Activated B cell treated with CpG ODN at 0.5 μM for 24 hours (primary cell): Measurements from ENCODE around the gene MMP14. TPM values are rescaled to one million over a fixed set of nuclear protein-coding genes. Genes with fewer than 3 reads are reported as not detected.

Source experiments
- ATAC-seq: fragments of 200-7000 bp; cut with Tn5 transposase; one replicate; pipeline ENCODE4 v1.10.0; 2021; ENCODE audit warnings: low read depth, mild to moderate bottlenecking, moderate library complexity
- CTCF ChIA-PET: fragments of 350-600 bp; sonication (Branson Sonifier 250); formaldehyde crosslinking; loops from one replicate; lab custom pipeline; 2021; ENCODE audit warnings: antibody characterized with exemption; lab: Charles Lee
- POLR2A ChIA-PET: fragments of 350-600 bp; sonication (Branson Sonifier 250); formaldehyde crosslinking; loops from one replicate; lab custom pipeline; 2021; ENCODE audit warnings: antibody characterized with exemption; lab: Charles Lee
- DNase-seq: peaks from one replicate; pipeline ENCODE4 v3.0.0; 2022
- H3K27ac Mint-ChIP-seq: one replicate; pipeline ENCODE4 v1.8.0; 2020; ENCODE audit warnings: mixed read lengths
- H3K27me3 Mint-ChIP-seq: one replicate; pipeline ENCODE4 v1.8.0; 2021; ENCODE audit warnings: mixed read lengths
- H3K36me3 Mint-ChIP-seq: one replicate; pipeline ENCODE4 v1.8.0; 2021; ENCODE audit warnings: low read depth, mixed read lengths
- H3K4me1 Mint-ChIP-seq: one replicate; pipeline ENCODE4 v1.8.0; 2021; ENCODE audit warnings: mixed read lengths
- H3K4me3 Mint-ChIP-seq: one replicate; pipeline ENCODE4 v1.8.0; 2020; ENCODE audit warnings: mild to moderate bottlenecking, mixed read lengths
- H3K9me3 Mint-ChIP-seq: one replicate; pipeline ENCODE4 v1.8.0; 2020; ENCODE audit warnings: mixed read lengths
- CTCF ChIP-seq: fragments of 200-600 bp; IDR thresholded peaks from one replicate; pipeline ENCODE4 v1.8.0; 2022; ENCODE audit warnings: antibody characterized with exemption, mild to moderate bottlenecking
- intact Hi-C: fragments of 100-400 bp; cut with micrococcal nuclease; formaldehyde crosslinking; loops from one replicate; pipeline ENCODE4 v1.15.1; 2024
- total RNA-seq: library from RNA; stranded (reverse); gene quantifications from 2 replicates; pipeline ENCODE4 v1.2.3, GENCODE V29; 2022

The MMP14 gene
- total RNA-seq, 1 donor from 2014 or later: 4.1 TPM

- no peak for TF ChIP-seq CTCF
- Mint-ChIP-seq H3K9me3 (no peaks in the 10 kb centered on the region), H3K36me3 (peaks cover 45% of the 10 kb centered on the region), H3K4me3 (peak overlapping the region; percentile 89), H3K27me3 (no peaks in the 10 kb centered on the region), H3K4me1 (peaks cover 33% of the 10 kb centered on the region), H3K27ac (peak overlapping the region; percentile 92)
- CTCF ChIA-PET: interaction anchor here (0.9 to 5.1 kb wide), 17 partner anchors 10 to 305 kb away, joined by 3 to 103 read pairs (median 5); partner anchors contain the start of genes AJUBA, OXA1L, RBM23 and REM2
- intact Hi-C loops: loop anchor here (1.0 to 5.0 kb wide), 5 partner anchors 15 to 185 kb away; partner anchors contain the start of genes CDH24 and HAUS4
- ATAC-seq (peak; percentile 22), DNase-seq (peak; percentile 69)
- POLR2A ChIA-PET: interaction anchor here (0.5 to 4.7 kb wide), 26 partner anchors 8 to 1263 kb away, joined by 3 to 140 read pairs (median 6); partner anchors contain the start of genes ACIN1, C14orf119, DAD1 and MRPL52
Measured at GRCh38 chr14:22872033-22872832, 35.8 kb downstream of the MMP14 start.

- Mint-ChIP-seq H3K36me3 (peaks cover 53% of the 10 kb centered on the region), H3K4me1 (peaks cover 33% of the 10 kb centered on the region), H3K9me3 (no peaks in the 10 kb centered on the region), H3K27ac (peak overlapping the region; percentile 89), H3K4me3 (peak overlapping the region; percentile 89), H3K27me3 (no peaks in the 10 kb centered on the region)
- ChIA-PET POLR2A (interaction anchor here (0.5 to 4.7 kb wide), 17 partner anchors 8 to 455 kb away, joined by 3 to 140 read pairs (median 6); partner anchors contain the start of genes ACIN1, C14orf119, DAD1 and MRPL52), CTCF (interaction anchor here (1.0 to 5.1 kb wide), 16 partner anchors 11 to 303 kb away, joined by 3 to 103 read pairs (median 6); partner anchors contain the start of genes AJUBA, HAUS4, OXA1L and PRMT5)
- TF ChIP-seq CTCF: no peak
- intact Hi-C loops: loop anchor here (1.0 to 5.0 kb wide), 5 partner anchors 14 to 184 kb away; partner anchors contain the start of genes CDH24 and HAUS4
- DNase-seq (no peak), ATAC-seq (no peak)
Measured at GRCh38 chr14:22872833-22873520, 36.6 kb downstream of the MMP14 start.

- POLR2A ChIA-PET: no interaction called here
- H3K4me3 Mint-ChIP-seq: no peak overlapping the region
- TF ChIP-seq CTCF: no peak
- no peaks in the 10 kb centered on the region for H3K9me3 Mint-ChIP-seq
- H3K36me3 Mint-ChIP-seq: peaks cover 72% of the 10 kb centered on the region
- ATAC-seq (no peak), DNase-seq (no peak)
- peaks cover 28% of the 10 kb centered on the region for H3K4me1 Mint-ChIP-seq
- H3K27ac Mint-ChIP-seq: no peak overlapping the region
- CTCF ChIA-PET: interaction anchor here (5.1 kb wide), 1 partner anchor 25 kb away, joined by 70 read pairs; no protein-coding TSS in a partner anchor
- H3K27me3 Mint-ChIP-seq: no peaks in the 10 kb centered on the region
- intact Hi-C loops: no loop called here
Measured at GRCh38 chr14:22875003-22875747, 38.8 kb downstream of the MMP14 start.

- no peak for TF ChIP-seq CTCF
- ATAC-seq (no peak), DNase-seq (no peak)
- peaks cover 22% of the 10 kb centered on the region for H3K4me1 Mint-ChIP-seq
- ChIA-PET CTCF (no interaction called here), POLR2A (no interaction called here)
- H3K36me3 Mint-ChIP-seq: peaks cover 74% of the 10 kb centered on the region
- no peaks in the 10 kb centered on the region for H3K9me3 Mint-ChIP-seq
- H3K27ac Mint-ChIP-seq: no peak overlapping the region
- H3K27me3 Mint-ChIP-seq: no peaks in the 10 kb centered on the region
- intact Hi-C loops: no loop called here
- H3K4me3 Mint-ChIP-seq: no peak overlapping the region
Measured at GRCh38 chr14:22875748-22876319, 39.4 kb downstream of the MMP14 start.
